Inflammatory macrophage treated with lipopolysaccharide for 4 hours (primary cell): ENCODE measurements around the gene SLC37A1.
"Not testable (repeated sequence)": the region's sequence is repeated elsewhere in the genome, so short reads cannot be mapped to it uniquely, and the experiment has no call there.

Source experiments
- DNase-seq: peaks from one replicate; pipeline ENCODE4 v3.0.0-alpha.2; 2020

SLC37A1 gene

DNA sequence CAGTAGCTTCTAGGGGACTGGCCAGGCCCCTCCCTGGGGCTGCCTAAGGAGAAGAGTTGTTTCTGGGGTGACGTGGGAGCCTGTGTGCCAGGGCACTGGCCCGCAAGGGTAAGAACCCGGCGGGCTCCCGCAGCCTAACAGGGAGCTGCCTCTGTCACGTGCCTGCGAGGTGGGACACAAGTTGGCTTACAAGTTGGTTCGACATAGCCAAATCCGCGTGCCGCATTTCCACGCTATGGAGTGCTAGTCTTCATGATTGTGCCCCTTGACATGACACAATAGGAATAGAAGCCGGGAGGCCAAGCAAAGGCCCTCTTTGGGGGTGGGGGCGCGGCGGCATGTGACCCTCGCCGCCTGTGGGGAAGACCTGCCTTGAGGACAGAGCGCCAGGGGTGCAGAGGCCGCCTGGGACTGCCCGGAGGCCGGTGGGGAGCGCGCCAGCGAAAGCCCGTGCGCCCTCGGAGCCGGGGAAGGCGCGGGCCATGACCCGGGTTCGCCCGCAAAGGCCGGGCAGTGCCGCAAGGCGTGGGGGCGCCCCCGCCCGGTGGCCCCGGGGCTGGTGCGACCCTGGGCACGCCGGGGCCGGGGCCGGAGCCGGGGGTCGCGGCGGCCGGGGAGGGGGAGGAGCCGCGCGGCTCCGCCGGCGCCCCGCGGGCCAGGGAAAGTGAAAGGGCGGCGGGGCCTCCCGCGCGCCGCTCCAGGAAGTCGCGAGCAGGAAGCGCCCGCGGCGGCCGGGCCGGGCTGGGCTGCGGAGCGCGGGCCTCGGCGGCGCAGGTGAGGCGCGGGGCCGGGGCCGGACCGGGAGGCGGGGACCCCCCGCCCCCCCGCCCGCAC, at the start of gene SLC37A1:
Gene SLC37A1 (plus strand): TSS at position 702 of the 834 bp plus-strand sequence. CDS start 4,603 bp downstream, outside the sequence.
- peak; percentile 53 for DNase-seq

DNA sequence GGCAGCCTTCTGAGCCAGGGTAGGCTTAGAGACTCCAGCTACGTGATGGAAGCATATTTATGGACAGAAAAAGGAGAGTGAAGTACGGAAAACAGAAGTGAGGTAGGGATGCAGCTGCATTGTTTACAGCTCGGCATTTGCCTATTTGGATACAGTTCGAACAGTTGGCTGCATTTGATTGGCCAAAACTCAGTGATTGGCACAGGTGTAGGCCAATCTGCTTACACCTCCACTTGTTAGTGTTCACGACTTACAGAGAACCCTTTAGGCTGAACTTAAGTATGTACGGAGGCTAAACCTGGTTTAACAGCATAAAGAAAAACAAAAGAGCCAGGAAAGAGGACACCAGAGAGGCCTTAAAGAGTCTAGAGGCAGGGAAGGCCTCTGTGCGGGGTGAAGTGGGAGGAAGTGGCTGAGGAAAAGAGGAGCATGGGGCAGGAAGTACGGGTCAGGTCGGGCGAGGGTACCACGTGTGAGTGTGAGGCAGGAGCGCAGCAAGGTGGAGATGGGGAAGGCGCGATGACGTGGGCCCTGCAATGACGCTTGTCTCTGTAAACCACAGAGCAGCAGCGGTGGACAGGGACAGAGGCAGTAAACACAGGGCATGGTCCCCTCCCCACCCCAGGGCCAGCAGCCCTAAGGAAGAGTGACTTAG, 49.7 kb upstream of the SLC37A1 start:
- peak; percentile 61 for DNase-seq

GRCh38 chr21:42465008-42465802, 48.4 kb upstream of the SLC37A1 start:
- peak; percentile 72 for DNase-seq

- DNase-seq: peak; percentile 33
These were observed 47.9 kb upstream of the SLC37A1 start for GRCh38 chr21:42465803-42466127.

DNA sequence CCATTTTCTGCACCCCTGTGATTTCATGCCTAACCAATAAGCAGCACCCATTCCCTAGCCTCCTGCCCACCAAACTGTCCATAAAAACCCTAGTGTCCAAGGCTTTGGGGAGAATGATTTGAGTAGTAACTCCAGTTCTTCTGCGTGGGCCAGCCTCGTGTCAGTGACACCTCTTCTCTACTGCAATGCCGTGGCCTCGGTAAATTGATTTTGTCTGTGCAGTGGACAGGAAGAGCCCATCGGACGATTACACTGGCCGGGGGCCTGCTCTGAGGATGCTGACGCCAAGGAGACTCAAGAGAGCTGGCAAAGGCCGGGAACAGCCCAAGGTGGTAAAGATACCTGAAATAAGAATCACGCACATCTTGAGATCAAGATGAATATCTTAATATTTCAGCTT, 47.0 kb upstream of the SLC37A1 start:
- no peak for DNase-seq

DNA sequence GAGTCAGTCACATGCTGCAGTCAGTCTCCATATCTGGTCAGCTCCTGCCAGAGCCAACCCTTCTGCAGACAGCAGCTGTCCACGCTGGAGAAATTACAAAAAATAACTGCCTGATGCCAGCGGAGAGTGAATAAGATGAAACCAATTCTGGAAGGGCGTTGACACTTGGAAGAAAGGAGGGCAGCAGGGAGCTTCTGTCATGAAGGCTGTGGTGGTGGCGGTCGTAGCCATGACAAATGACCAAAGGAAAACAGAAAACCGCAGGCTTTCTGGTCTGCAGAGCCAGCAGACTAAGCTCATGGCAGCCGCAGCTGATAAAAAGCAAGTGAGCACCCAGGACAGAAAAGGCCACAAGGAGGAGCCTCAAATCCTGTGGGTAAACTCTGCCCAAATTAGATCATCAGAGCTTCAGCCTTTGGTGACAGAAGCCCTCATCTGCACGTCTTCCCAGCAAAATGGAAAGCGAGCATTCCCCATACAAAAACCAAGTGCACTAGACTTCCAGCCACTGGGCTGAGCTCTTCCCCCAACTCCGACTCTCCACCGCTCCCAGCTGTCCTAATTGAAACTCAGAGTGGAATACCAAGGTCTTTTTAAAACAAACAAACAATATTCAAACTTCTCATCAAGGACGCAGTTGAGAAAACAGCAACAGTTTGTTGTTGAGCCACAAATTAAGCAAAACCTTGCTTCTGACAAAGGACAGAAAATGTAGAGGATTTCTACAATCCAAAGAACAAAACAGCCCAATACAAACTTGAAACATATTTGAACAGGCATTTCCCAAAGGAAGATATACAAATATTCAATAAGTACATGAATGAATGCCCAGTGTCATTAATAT, 46.3 kb upstream of the SLC37A1 start:
- DNase-seq: peak; percentile 64

DNA sequence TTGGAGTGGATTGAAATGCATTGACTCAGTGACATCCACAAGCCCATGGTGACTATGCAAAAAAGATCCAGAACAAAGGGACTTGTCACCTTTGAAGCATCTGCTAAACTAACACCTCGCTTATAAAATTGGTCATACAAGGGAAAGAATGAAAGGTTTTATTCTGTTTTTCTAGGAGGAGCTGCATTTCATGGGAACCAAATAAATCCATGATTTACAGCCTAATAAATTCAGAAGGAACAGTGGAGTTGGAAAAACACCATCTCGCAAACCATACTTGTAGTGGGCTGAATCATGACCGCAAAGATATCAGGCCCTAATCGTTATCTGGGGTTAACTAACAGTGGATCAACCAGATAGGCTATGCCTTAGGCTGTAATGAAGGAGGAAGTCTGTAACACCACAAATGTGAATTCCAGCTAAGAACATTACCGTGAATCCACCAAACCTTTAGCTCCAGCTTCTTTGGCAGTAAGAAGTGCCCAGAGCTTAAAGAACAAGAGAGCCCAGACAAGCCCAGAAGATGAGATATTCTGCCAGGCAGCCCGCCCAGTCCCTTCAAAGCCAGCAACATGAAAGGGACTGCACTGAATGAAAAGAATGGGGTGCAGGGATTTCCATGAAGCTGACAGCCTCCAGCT, 45.0 kb upstream of the SLC37A1 start:
- DNase-seq: no peak

- no peak for DNase-seq
These were observed 44.4 kb upstream of the SLC37A1 start for GRCh38 chr21:42469272-42469671.

GRCh38 chr21:42469726-42470125, 43.9 kb upstream of the SLC37A1 start:
- DNase-seq: not testable (repeated sequence)

DNA sequence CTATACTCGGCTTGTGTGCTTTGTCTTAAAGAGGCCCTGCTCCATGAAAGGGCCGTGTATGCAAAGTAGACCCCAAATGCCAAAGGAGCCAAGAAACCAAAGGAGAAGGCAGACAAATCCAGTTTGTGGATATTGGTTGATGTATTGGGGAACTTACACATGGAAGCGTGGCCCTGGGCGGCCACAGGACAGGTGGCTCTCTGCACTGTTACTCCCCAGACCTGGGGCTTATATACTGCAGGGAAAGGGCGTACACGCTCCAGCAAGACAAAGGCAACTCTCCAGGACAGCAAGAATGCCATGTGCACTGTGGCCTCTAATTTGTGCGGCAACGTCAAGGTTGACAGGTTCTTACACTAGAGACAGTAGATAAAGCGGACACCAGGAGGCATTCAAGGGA, 42.4 kb upstream of the SLC37A1 start:
- no peak for DNase-seq

- no peak for DNase-seq
These were observed 41.8 kb upstream of the SLC37A1 start for GRCh38 chr21:42471716-42472330.

GRCh38 chr21:42472521-42472920, 41.1 kb upstream of the SLC37A1 start:
- no peak for DNase-seq

- no peak for DNase-seq
These were observed 40.1 kb upstream of the SLC37A1 start for GRCh38 chr21:42473498-42474042.

- no peak for DNase-seq
These were observed 39.4 kb upstream of the SLC37A1 start for GRCh38 chr21:42474043-42474831.

GRCh38 chr21:42475036-42475435, 38.6 kb upstream of the SLC37A1 start:
- DNase-seq: no peak

GRCh38 chr21:42475526-42476387, 37.9 kb upstream of the SLC37A1 start:
- DNase-seq: no peak

- DNase-seq: no peak
These were observed 37.0 kb upstream of the SLC37A1 start for GRCh38 chr21:42476388-42477331.

GRCh38 chr21:42478504-42478903, 35.1 kb upstream of the SLC37A1 start:
- no peak for DNase-seq
